DMS 273 (cell line): Measurements from ENCODE around the gene ING1.
A peak's percentile ranks its signal among the peaks of the same experiment; 100 is the strongest.
"Not testable (repeated sequence)": the region's sequence is repeated elsewhere in the genome, so short reads cannot be mapped to it uniquely, and the experiment has no call there.

Experiments
- DNase-seq: peaks from one replicate; lab custom pipeline; 2025; ENCODE audit not compliant: unreplicated experiment; lab: John Stamatoyannopoulos, UW

Gene ING1

DNA sequence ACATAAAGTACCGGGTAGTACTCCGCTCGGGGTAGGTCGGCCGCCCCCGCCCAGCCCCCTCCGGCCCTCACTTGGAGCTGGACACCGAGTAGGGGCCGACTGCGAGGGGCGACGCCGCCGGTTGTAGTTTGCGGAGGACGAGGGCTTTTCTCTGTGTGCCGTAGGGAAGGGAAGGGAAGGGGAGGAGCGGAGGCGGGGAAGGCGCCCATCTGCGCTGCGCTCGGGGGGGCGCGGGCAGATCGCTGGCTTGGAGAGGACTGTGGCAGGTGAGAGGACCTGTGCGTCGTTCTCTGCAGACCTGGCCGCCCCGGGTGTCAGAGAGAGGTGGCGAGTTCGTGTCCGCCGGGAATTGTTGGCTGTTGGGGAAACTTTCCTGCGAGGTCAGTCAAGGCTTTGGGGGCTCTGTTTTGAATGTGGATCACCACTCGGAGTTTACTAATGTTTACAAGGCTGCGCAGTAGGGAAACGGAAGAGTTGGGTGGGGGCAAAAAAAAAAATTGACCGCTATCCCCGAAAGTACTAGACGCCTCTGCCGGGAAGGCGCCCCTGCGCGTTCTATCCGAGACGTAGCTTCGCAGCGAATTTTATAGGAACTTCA is 1.4 kb downstream of the ING1 start:
- DNase-seq: peak; percentile 73

- peak; percentile 98 for DNase-seq
Measured at GRCh38 chr13:110715395-110716246, 2.1 kb downstream of the ING1 start.

GRCh38 chr13:110716247-110716515 is 2.7 kb downstream of the ING1 start:
- DNase-seq: peak; percentile 48

DNA sequence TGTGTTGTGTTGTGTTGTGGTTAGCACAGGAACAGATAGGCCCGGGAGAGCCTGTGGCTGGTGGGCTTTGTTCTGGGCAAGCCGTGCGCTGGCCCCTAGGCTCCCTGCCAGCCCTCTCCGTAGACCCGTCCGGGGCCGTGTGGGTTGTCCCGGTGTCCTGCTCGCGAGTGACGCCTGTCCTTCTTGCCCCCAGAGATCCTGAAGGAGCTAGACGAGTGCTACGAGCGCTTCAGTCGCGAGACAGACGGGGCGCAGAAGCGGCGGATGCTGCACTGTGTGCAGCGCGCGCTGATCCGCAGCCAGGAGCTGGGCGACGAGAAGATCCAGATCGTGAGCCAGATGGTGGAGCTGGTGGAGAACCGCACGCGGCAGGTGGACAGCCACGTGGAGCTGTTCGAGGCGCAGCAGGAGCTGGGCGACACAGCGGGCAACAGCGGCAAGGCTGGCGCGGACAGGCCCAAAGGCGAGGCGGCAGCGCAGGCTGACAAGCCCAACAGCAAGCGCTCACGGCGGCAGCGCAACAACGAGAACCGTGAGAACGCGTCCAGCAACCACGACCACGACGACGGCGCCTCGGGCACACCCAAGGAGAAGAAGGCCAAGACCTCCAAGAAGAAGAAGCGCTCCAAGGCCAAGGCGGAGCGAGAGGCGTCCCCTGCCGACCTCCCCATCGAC is 5.7 kb downstream of the ING1 start:
- DNase-seq: no peak

DNA sequence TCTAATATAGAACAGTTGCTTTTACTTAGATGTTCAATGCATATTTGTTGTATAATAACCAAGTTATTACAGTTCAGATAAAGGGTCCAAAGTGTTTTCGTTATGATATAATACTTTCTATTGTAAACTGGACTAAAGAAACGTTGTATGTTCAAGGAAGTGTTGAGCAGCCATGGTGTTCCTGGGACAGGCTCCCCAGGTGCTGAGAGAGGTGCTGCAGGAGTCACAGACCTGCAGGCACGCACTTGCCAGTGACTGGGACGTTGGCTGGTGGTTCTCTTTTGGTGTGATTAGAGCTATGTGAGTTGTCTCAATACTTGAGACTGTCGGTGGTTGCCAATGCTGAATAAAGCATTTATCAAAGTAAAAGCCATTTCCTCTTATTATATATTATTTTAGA is 9.5 kb downstream of the ING1 start:
- DNase-seq: no peak

GRCh38 chr13:110723598-110723997 is 10.1 kb downstream of the ING1 start:
- no peak for DNase-seq

DNA sequence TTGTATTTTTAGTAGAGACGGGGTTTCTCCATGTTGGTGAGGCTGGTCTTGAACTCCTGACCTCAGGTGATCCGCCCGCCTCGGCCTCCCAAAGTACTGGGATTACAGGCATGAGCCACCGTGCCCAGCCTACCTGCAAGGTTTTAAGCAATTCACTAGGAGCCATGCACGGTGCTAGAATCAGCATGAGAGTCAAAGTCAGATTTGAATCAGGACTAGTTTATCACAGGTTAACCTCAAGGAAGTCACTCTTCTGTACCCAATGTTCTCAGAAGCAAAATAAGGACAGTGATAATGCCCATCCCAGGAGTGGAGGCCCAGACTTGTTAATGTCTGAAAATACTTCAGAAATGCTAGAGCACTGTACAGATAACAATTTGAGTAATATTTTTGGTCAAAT is 12.7 kb downstream of the ING1 start:
- not testable (repeated sequence) for DNase-seq

DNA sequence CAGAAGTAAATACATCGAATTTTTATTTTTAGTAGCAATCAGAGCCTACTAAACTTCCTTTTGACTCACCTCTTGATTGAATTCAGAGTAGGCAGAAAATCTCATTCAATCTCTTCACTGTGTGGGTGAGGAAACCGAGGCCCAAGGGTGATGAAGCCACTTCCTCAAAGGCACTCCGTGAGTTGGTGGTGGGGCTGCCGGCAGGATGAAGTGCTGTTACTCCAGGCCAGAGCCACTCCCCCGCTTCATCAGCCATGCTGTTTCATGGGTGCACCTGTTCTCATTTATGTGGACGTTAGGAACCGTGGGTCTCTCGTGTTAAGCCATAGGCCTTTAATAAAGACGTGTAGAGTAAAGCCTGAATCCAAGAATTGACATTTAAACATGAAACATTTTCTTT is 13.2 kb downstream of the ING1 start:
- no peak for DNase-seq

DNA sequence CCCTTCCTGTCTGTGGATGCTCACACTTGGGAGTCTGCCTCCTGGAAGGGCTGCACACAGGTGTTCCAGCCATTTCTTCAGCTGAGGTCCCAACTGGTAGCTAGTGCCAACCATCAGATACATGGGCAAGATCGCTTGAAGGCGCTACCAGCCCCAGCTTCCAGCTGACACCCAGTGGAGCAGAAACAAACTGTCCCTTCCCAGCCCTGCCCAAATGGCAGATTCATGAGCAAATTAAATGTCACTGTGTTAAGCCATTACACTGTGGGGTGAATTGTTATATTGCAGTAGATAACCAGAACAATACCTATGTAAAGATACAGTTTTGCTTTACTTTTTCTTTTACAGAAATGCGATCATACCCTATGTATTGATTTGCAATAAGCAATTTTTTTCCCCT is 17.6 kb downstream of the ING1 start:
- DNase-seq: no peak

DNA sequence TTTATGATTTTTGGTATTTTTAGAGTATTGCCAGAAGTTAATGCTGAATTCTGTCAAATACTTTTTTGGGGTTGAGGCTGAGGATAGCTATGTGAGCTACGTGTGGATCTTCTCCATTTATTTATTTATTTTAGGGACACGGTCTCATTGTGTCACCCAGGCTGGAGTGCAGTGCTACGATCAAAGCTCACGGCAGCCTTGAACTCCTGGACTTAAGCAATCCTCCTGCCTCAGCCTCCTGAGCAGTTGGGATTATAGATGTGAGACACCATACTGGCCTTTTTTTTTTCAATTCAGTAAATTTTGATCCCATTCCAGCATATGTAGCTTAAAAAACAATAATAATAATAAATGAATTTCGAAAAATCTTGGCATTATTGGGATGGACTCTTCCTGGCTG is 21.1 kb downstream of the ING1 start:
- DNase-seq: no peak

DNA sequence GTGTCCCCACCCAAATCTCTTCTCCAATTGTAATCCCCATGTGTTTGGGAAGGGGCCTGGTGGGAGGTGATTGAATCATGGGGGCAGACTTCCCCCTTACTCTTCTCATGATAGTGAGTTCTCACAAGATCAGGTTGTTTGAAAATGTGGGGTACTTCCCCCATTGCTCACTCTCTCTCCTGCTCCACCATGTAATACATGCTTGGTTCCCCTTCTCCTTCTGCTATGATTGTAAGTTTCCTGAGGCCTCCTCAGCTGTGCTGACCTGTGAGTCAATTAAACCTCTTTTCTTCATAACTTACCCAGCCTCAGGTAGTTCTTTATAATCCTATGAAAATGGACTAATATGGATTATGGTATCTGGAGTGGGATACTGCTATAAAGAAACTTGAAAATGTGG is 24.1 kb downstream of the ING1 start:
- DNase-seq: no peak

DNA sequence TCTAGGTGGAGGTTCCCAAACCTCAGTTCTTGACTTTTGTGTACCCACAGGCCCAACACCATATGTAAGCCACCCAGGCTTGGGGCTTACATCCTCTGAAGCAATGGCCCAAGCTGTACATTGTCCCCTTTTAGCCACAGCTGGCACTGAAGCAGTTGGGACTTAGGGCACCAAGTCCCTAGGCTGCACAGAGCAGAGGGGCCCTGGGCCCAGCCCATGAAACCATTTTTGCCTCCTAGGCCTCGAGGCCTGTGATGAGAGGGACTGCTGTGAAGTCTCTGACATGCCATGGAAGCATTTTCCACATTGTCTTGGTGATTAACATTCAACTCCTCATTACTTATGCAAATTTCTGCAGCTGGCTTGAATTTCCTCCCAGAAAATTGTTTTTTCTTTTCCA is 30.2 kb downstream of the ING1 start:
- DNase-seq: no peak

GRCh38 chr13:110746438-110746837 is 32.9 kb downstream of the ING1 start:
- DNase-seq: no peak

DNA sequence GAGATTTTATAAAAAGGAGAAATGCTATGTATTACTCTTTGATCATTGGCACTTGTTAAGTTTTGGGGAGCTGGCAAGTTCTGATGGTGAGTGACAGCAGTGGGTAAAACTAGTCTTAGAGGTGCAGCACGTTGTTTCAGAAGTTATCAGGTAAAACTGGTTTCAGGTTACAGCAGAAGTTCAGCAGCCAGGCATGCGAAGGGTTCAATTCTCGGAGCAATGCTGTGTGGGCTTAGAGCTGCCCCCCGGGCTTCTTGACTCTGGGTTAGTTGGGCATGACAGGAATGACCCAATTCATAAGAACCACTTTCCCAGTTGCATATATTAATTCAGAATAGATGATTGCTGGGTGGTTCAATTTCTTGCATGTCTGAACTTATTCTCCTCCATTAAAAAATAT is 34.8 kb downstream of the ING1 start:
- DNase-seq: no peak

DNA sequence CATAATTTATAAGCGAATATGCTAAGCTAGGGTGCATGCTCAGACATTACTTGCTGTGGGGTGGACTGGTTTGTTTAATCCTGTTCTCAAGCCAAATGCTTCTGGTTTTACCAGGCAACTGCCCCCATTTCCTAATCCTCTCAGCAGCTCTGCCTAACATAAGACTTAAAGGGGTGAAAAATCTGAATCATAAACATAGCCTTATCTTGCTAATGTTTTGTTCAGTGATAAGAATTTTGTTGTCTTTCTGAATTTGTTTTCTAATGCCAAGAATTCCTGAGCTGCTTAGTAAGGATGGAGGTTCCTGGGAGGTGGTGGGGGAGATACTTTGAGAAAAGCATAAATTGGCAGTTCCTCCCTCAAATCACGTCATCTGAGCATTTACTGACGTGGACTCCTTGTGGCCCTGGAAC is 42.7 kb downstream of the ING1 start:
- DNase-seq: no peak

DNA sequence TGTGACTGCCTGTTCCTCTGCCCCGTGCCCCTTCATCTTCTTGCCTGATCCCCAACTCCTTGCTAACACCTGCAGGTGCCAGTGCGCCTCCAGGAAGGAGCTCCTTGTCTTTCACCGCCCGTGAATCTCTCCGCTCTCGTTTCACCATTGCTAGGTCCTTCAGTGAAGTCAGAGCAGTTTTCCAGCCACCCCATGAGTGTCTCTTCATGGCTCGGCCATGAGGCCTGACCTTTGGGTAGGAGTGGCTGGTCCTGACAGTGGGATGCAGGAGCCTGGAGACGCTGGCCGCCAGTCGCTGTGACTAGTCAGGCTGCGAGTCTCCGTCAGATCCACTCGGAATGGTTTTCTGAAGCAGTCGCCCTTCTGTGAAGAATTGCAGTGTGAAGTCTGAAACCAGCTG is 43.8 kb downstream of the ING1 start:
- no peak for DNase-seq

DNA sequence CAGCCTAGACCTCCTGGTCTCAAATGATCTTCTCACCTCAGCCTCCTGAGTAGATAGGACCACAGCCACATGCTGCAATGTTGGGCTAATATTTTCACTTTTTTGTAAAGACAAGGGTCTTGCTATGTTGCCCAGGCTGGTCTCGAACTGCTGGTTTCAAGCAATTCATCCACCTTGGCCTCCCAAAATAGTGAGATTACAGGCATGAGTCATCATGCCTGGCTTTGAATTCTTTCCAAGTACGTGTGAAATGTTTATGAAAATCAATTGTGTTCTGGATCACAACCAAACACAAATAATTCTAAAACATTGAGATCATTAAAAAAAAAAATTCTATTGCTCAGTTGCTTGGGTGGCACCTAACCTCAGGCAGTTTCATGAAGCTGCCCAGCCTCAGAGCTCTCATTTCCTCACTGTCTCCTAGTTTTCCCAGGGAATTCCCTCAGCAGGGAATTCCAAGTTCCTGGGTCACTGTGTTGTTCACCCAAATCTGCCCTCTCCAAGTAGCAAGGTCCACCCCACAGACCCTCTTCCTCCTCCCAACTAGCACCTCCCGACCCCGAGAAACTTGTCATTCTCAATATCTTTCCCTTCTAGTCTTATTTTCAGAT is 44.8 kb downstream of the ING1 start:
- no peak for DNase-seq

- DNase-seq: no peak
Measured at GRCh38 chr13:110759710-110760109, 46.2 kb downstream of the ING1 start.

GRCh38 chr13:110760611-110761010 is 47.1 kb downstream of the ING1 start:
- DNase-seq: no peak

DNA sequence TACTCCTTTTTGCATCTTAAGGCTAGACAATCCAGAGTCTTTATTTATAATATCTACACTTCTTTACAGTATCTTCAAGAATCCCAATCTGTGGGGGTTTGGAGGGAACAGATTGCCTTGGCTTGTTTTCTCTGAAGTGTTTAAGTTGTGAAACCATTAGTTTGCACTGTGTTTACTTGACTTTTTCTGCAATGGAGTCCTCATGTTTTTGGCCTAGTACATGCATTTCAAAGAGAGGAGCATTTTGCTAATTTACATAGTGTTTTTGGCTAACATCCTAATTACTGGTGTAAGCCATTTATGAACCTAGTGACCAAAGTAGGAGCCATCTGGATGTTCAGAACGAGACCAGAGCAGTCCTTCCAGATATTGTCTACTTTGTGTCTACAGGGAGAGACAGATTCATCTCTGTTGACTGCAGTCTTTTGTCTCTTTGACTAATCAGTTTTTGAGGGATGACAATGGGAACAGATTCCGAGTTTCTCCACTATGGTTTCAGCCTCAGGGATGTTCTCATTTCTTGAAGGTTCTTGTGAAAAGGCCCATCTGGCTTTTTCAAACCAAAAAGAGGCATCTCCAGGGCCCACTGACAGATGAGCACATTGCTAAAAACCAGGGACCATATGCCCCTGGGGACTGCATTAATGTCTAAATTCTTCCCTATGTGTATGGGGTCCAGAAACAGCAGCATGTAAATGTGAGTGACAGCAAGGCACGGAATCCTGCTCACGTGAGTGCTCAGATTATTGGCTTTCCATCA is 53.4 kb downstream of the ING1 start:
- no peak for DNase-seq

DNA sequence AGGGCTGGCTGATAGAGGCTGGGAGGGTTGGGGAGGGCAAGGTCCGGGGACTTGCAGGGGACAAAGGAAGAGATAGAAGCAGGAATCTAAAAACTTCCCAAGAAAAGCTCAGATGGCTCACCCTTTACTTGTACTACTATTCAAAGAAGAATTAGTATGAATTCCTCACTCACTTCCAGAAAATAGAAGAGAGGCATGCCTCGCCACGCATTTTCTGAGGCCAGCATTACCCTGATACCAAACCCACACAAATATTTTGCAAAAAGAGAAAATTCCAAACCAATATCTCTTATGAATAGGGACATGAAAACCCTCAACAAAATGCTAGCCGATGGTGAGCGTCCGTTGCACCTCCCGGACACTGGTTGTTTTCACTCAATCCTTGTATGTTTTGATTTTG is 54.0 kb downstream of the ING1 start:
- no peak for DNase-seq
